ENCODE measurements around the gene GPR61.

The GPR61 gene

GRCh38 chr1:109535481-109535880, 4.2 kb upstream of the GPR61 start:
- H3K9ac ChIP-seq (ENCODE audit: low read length): no peak overlapping the region
- H4K20me1 ChIP-seq (ENCODE audit: low read depth, low read length): no peaks in the 10 kb centered on the region
- H3K27ac ChIP-seq (ENCODE audit: low read depth, low read length): no peak overlapping the region
- no peak overlapping the region for H2AFZ ChIP-seq (ENCODE audit: low read depth, low read length, severe bottlenecking)
- no peak for TF ChIP-seq CTCF (IDR thresholded peaks at IDR 0.05; ENCODE audit: insufficient read depth, low read length, poor library complexity, severe bottlenecking)
- no peak for TF ChIP-seq EZH2phosphoT487 (conservative IDR thresholded peaks at IDR 0.05; ENCODE audit: low read length)
- H3K9me3 ChIP-seq (ENCODE audit: insufficient read depth, low read length): no peaks in the 10 kb centered on the region
- H3K4me2 ChIP-seq (ENCODE audit: low read depth, low read length, poor library complexity, severe bottlenecking): no peak overlapping the region
- no peak overlapping the region for H3K4me3 ChIP-seq (ENCODE audit: insufficient read depth, low read length, poor library complexity, severe bottlenecking)
- H3K36me3 ChIP-seq (ENCODE audit: low read length): no peaks in the 10 kb centered on the region
- no peaks in the 10 kb centered on the region for H3K9me2 ChIP-seq (replicated peaks; ENCODE audit: insufficient read depth, low read length)
- H3K27me3 ChIP-seq (ENCODE audit: low read length): no peaks in the 10 kb centered on the region
- H3K79me2 ChIP-seq (ENCODE audit: insufficient read depth, low read length): no peaks in the 10 kb centered on the region
- no peaks in the 10 kb centered on the region for H3F3A ChIP-seq (ENCODE audit: insufficient read depth)

- no peaks in the 10 kb centered on the region for H4K20me1 ChIP-seq (ENCODE audit: low read depth, low read length)
- no peak overlapping the region for H2AFZ ChIP-seq (ENCODE audit: low read depth, low read length, severe bottlenecking)
- H3K27ac ChIP-seq (ENCODE audit: low read depth, low read length): no peak overlapping the region
- H3K9me3 ChIP-seq (ENCODE audit: insufficient read depth, low read length): no peaks in the 10 kb centered on the region
- TF ChIP-seq CTCF (IDR thresholded peaks at IDR 0.05; ENCODE audit: insufficient read depth, low read length, poor library complexity, severe bottlenecking) (no peak), EZH2phosphoT487 (conservative IDR thresholded peaks at IDR 0.05; ENCODE audit: low read length) (no peak)
- no peak overlapping the region for H3K4me2 ChIP-seq (ENCODE audit: low read depth, low read length, poor library complexity, severe bottlenecking)
- no peaks in the 10 kb centered on the region for H3K36me3 ChIP-seq (ENCODE audit: low read length)
- no peaks in the 10 kb centered on the region for H3K27me3 ChIP-seq (ENCODE audit: low read length)
- H3K9me2 ChIP-seq (replicated peaks; ENCODE audit: insufficient read depth, low read length): no peaks in the 10 kb centered on the region
- no peak overlapping the region for H3K4me3 ChIP-seq (ENCODE audit: insufficient read depth, low read length, poor library complexity, severe bottlenecking)
- H3F3A ChIP-seq (ENCODE audit: insufficient read depth): no peaks in the 10 kb centered on the region
- no peak overlapping the region for H3K9ac ChIP-seq (ENCODE audit: low read length)
- H3K79me2 ChIP-seq (ENCODE audit: insufficient read depth, low read length): no peaks in the 10 kb centered on the region
Observed at GRCh38 chr1:109535971-109536491, 3.6 kb upstream of the GPR61 start.

- H4K20me1 ChIP-seq (ENCODE audit: low read depth, low read length): no peaks in the 10 kb centered on the region
- TF ChIP-seq CTCF (IDR thresholded peaks at IDR 0.05; ENCODE audit: insufficient read depth, low read length, poor library complexity, severe bottlenecking) (no peak), EZH2phosphoT487 (conservative IDR thresholded peaks at IDR 0.05; ENCODE audit: low read length) (no peak)
- no peak overlapping the region for H3K9ac ChIP-seq (ENCODE audit: low read length)
- H3K27me3 ChIP-seq (ENCODE audit: low read length): no peaks in the 10 kb centered on the region
- H3F3A ChIP-seq (ENCODE audit: insufficient read depth): no peaks in the 10 kb centered on the region
- H3K79me2 ChIP-seq (ENCODE audit: insufficient read depth, low read length): no peaks in the 10 kb centered on the region
- no peaks in the 10 kb centered on the region for H3K36me3 ChIP-seq (ENCODE audit: low read length)
- no peak overlapping the region for H3K4me3 ChIP-seq (ENCODE audit: insufficient read depth, low read length, poor library complexity, severe bottlenecking)
- H3K4me2 ChIP-seq (ENCODE audit: low read depth, low read length, poor library complexity, severe bottlenecking): no peak overlapping the region
- no peaks in the 10 kb centered on the region for H3K9me2 ChIP-seq (replicated peaks; ENCODE audit: insufficient read depth, low read length)
- H2AFZ ChIP-seq (ENCODE audit: low read depth, low read length, severe bottlenecking): no peak overlapping the region
- H3K9me3 ChIP-seq (ENCODE audit: insufficient read depth, low read length): no peaks in the 10 kb centered on the region
- H3K27ac ChIP-seq (ENCODE audit: low read depth, low read length): no peak overlapping the region
Observed at GRCh38 chr1:109537450-109538178, 2.1 kb upstream of the GPR61 start.

All from SU-DHL-6 (cell line).